CD14-positive monocyte (primary cell): Measurements from ENCODE around the gene PTTG1IP. TPM values are rescaled to one million over a fixed set of nuclear protein-coding genes. Genes with fewer than 3 reads are reported as not detected.

Experiments
- DNase-seq, 3 donors: peaks; one replicate each; pipeline ENCODE4 v3.0.0-alpha.2; 2011 to 2022
- H2AFZ ChIP-seq: 2 replicates; pipeline ENCODE4 v1.6.0; 2012; ENCODE audit warnings: mild to moderate bottlenecking, low read depth, low read length, inconsistent platforms; ENCODE audit not compliant: insufficient read depth, poor library complexity, severe bottlenecking
- H3K27ac ChIP-seq, 2 donors: 1 replicate in 1 of 2; 2 replicates in 1 of 2; pipeline ENCODE4 v1.5.1; 2012 to 2013; ENCODE audit warnings: low read length in 2 of 2, control low read depth in 1 of 2, inconsistent platforms in 1 of 2, low read depth in 1 of 2, mild to moderate bottlenecking in 1 of 2
- H3K27me3 ChIP-seq, 2 donors: one replicate each; pipeline versions ENCODE4 v1.6.0 to v1.6.1; 2011 to 2013; ENCODE audit warnings: low read length in 2 of 2; ENCODE audit not compliant: control insufficient read depth in 2 of 2, insufficient read depth in 2 of 2
- H3K36me3 ChIP-seq, 2 donors: replicated peaks in 1 of 2; 1 replicate in 1 of 2; 2 replicates in 1 of 2; pipeline versions ENCODE4 v1.5.1 to v1.6.1; 2012 to 2013; ENCODE audit warnings: low read length in 2 of 2, control low read depth in 1 of 2, inconsistent platforms in 1 of 2, mild to moderate bottlenecking in 1 of 2; ENCODE audit not compliant: insufficient read depth in 2 of 2, control insufficient read depth in 1 of 2
- H3K4me1 ChIP-seq, 2 donors: 1 replicate in 1 of 2; 2 replicates in 1 of 2; pipeline versions ENCODE4 v1.5.1 to v1.6.1; 2012 to 2013; ENCODE audit warnings: low read length in 2 of 2, control low read depth in 1 of 2, inconsistent platforms in 1 of 2, mild to moderate bottlenecking in 1 of 2, moderate library complexity in 1 of 2; ENCODE audit not compliant: insufficient read depth in 2 of 2, control insufficient read depth in 1 of 2
- H3K4me2 ChIP-seq: replicated peaks from 2 replicates; pipeline ENCODE3; 2012; ENCODE audit warnings: low read length, moderate library complexity, mild to moderate bottlenecking; ENCODE audit not compliant: poor library complexity, severe bottlenecking; ENCODE audit errors: extremely low read depth
- H3K4me3 ChIP-seq, 3 experiments: fragments of 200-600 bp in 1 of 3; sonication (generic) in 1 of 3; replicated peaks in 1 of 3; 1 replicate in 2 of 3; 2 replicates in 1 of 3; pipeline ENCODE4 v1.5.1; 2011 to 2013; ENCODE audit warnings: low read length in 3 of 3, mild to moderate bottlenecking in 3 of 3, control low read depth in 2 of 3, low read depth in 2 of 3, inconsistent platforms in 1 of 3, moderate library complexity in 1 of 3
- H3K79me2 ChIP-seq: 2 replicates; pipeline ENCODE4 v1.6.0; 2012; ENCODE audit warnings: mild to moderate bottlenecking, control low read depth, inconsistent platforms, low read length, moderate library complexity; ENCODE audit not compliant: insufficient read depth
- H3K9ac ChIP-seq: 2 replicates; pipeline ENCODE4 v1.6.0; 2017; ENCODE audit warnings: low read length, mild to moderate bottlenecking; ENCODE audit not compliant: insufficient read depth, poor library complexity, severe bottlenecking
- H3K9me3 ChIP-seq, 2 donors: replicated peaks in 1 of 2; 1 replicate in 1 of 2; 2 replicates in 1 of 2; pipeline versions ENCODE4 v1.5.1 to v1.6.1; 2012 to 2013; ENCODE audit warnings: low read length in 2 of 2, control low read depth in 1 of 2; ENCODE audit not compliant: control insufficient read depth in 1 of 2, insufficient read depth in 1 of 2
- H4K20me1 ChIP-seq: 2 replicates; pipeline ENCODE4 v1.6.0; 2012; ENCODE audit warnings: mild to moderate bottlenecking, low read length, control low read depth, moderate library complexity; ENCODE audit not compliant: insufficient read depth
- H3K27ac Mint-ChIP-seq, 7 donors: one replicate each; pipeline ENCODE4 v1.8.0; 2020; ENCODE audit warnings: mild to moderate bottlenecking in 7 of 7, mixed read lengths in 7 of 7, moderate library complexity in 6 of 7, inconsistent platforms in 2 of 7
- H3K27me3 Mint-ChIP-seq, 3 donors: one replicate each; pipeline ENCODE4 v1.8.0; 2021 to 2022; ENCODE audit warnings: low read depth in 3 of 3, mild to moderate bottlenecking in 3 of 3, mixed read lengths in 3 of 3, moderate library complexity in 3 of 3, inconsistent platforms in 1 of 3
- H3K36me3 Mint-ChIP-seq, 2 donors: one replicate each; pipeline ENCODE4 v1.8.0; 2020; ENCODE audit warnings: mixed read lengths in 2 of 2, inconsistent platforms in 1 of 2, mild to moderate bottlenecking in 1 of 2
- H3K4me1 Mint-ChIP-seq: one replicate; pipeline ENCODE4 v1.8.0; 2020; ENCODE audit warnings: mild to moderate bottlenecking, mixed read lengths
- H3K4me3 Mint-ChIP-seq, 2 donors: one replicate each; pipeline ENCODE4 v1.8.0; 2020; ENCODE audit warnings: mild to moderate bottlenecking in 2 of 2, mixed read lengths in 2 of 2, moderate library complexity in 1 of 2
- H3K9me3 Mint-ChIP-seq, 7 donors: one replicate each; pipeline ENCODE4 v1.8.0; 2020 to 2022; ENCODE audit warnings: mixed read lengths in 7 of 7, mild to moderate bottlenecking in 6 of 7, moderate library complexity in 6 of 7, inconsistent platforms in 2 of 7
- WGBS: methylation state at CpG from one replicate; pipeline ENCODE4 v1.1.5; 2013; ENCODE audit warnings: missing lambda C conversion rate; ENCODE audit not compliant: insufficient coverage; 5-methylcytosine and 5-hydroxymethylcytosine counted together
- intact Hi-C, 2 donors: fragments of 100-400 bp; cut with micrococcal nuclease; formaldehyde crosslinking; loops; one replicate each; pipeline versions ENCODE4 v1.15.0 to v1.15.1; 2023
- polyA plus RNA-seq, 3 donors: library from polyadenylated mRNA; depleted of rRNA in 1 of 3; unstranded in 2 of 3; stranded (reverse) in 1 of 3; fragments of 300-500 nt in 2 of 3; fragments of >200 nt in 1 of 3; fragmentation: Illumina TruSeq in 2 of 3; gene quantifications; 1 replicate in 2 of 3; 2 replicates in 1 of 3; pipeline ENCODE4 v1.2.3, GENCODE V29; 2012 to 2021
- TF ChIP-seq, protein P1 (sequence below): fragments of 200-600 bp; IDR thresholded peaks from one replicate; pipeline ENCODE4 v1.8.0; 2022; ENCODE audit warnings: antibody characterized with exemption, mild to moderate bottlenecking

Gene PTTG1IP
- polyA plus RNA-seq, 3 donors: 118 to 238 (median 206) TPM

DNA sequence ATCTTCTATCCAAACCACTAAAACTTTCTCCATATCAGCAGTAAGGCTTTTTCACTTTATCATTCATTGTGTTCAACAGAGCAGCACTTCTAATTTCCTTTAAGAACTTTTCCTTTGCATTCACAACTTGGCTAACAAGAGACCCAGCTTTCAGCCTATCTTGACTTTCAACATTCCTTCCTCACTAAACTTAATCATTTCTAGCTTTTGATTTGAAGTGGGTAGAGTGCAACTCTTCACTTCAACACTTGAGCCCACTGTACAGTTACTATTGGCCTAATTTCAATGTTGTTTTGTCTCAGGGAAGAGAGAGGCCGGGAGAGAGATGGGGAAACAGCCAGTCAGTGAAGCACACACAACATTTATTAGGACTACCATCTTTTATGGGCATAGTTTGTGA, 73.8 kb downstream of the PTTG1IP start:
- TF ChIP-seq, protein P1, sequence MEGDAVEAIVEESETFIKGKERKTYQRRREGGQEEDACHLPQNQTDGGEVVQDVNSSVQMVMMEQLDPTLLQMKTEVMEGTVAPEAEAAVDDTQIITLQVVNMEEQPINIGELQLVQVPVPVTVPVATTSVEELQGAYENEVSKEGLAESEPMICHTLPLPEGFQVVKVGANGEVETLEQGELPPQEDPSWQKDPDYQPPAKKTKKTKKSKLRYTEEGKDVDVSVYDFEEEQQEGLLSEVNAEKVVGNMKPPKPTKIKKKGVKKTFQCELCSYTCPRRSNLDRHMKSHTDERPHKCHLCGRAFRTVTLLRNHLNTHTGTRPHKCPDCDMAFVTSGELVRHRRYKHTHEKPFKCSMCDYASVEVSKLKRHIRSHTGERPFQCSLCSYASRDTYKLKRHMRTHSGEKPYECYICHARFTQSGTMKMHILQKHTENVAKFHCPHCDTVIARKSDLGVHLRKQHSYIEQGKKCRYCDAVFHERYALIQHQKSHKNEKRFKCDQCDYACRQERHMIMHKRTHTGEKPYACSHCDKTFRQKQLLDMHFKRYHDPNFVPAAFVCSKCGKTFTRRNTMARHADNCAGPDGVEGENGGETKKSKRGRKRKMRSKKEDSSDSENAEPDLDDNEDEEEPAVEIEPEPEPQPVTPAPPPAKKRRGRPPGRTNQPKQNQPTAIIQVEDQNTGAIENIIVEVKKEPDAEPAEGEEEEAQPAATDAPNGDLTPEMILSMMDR: no peak
- H2AFZ ChIP-seq: no peak overlapping the region
- peaks cover 22 to 32% of the 10 kb centered on the region in 2 donors for H3K4me1 ChIP-seq
- no peak overlapping the region for H3K27ac ChIP-seq
- no peak for DNase-seq
- WGBS: no CpG with 5 or more reads among the region's 1 CpG
- no peaks in the 10 kb centered on the region for H3K27me3 ChIP-seq
- peaks cover 7 to 46% of the 10 kb centered on the region in 2 donors for H3K36me3 ChIP-seq
- peaks cover 40% of the 10 kb centered on the region for H4K20me1 ChIP-seq
- H3K4me1 Mint-ChIP-seq: peaks cover 33% of the 10 kb centered on the region
- no peak overlapping the region for H3K27ac Mint-ChIP-seq
- H3K4me3 Mint-ChIP-seq: no peak overlapping the region
- no peak overlapping the region for H3K9ac ChIP-seq
- intact Hi-C loops: loop anchor here (2.0 to 5.0 kb wide), 4 partner anchors 17 to 123 kb away; partner anchors contain the start of gene ITGB2 (in 1 of the 2)
- no peaks in the 10 kb centered on the region for H3K9me3 ChIP-seq
- H3K27me3 Mint-ChIP-seq: peaks cover 0 to 2% (median 0%) of the 10 kb centered on the region in 3 donors
- H3K4me3 ChIP-seq: no peak overlapping the region
- peaks cover 68% of the 10 kb centered on the region for H3K79me2 ChIP-seq
- H3K4me2 ChIP-seq: no peak overlapping the region
- peaks cover 35 to 49% of the 10 kb centered on the region in 2 donors for H3K36me3 Mint-ChIP-seq
- H3K9me3 Mint-ChIP-seq: peaks cover 0 to 2% (median 0%) of the 10 kb centered on the region in 7 donors

Other genes starting within 250 kb of the PTTG1IP start
- gene KRTAP10-9, start 246.6 kb downstream of the PTTG1IP start, polyA plus RNA-seq: not detected
- not detected for gene KRTAP10-10, start 236.3 kb downstream of the PTTG1IP start, polyA plus RNA-seq
- not detected for gene KRTAP10-11, start 227.3 kb downstream of the PTTG1IP start, polyA plus RNA-seq
- not detected for gene KRTAP12-4, start 219.0 kb downstream of the PTTG1IP start, polyA plus RNA-seq
- not detected for gene KRTAP12-3, start 215.8 kb downstream of the PTTG1IP start, polyA plus RNA-seq
- not detected for gene KRTAP12-2, start 206.8 kb downstream of the PTTG1IP start, polyA plus RNA-seq
- gene KRTAP12-1, start 191.5 kb downstream of the PTTG1IP start, polyA plus RNA-seq: not detected
- not detected for gene KRTAP10-12, start 176.5 kb downstream of the PTTG1IP start, polyA plus RNA-seq
- not detected for gene TSPEAR, start 162.1 kb downstream of the PTTG1IP start, polyA plus RNA-seq
- 100 to 1,000 TPM in 1 of 3 donors, 10 to 100 TPM in 2; 22.5 to 123 (median 31.0) TPM for gene UBE2G2, start 71.9 kb downstream of the PTTG1IP start, polyA plus RNA-seq
- 100 to 1,000 TPM in 2 of 3 donors, 10 to 100 TPM in 1; 70.9 to 112 (median 109) TPM for gene SUMO3, start 55.6 kb downstream of the PTTG1IP start, polyA plus RNA-seq
- 1,000 to 10,000 TPM; 1,470 to 1,628 (median 1,602) TPM for gene ITGB2, start 47.2 kb upstream of the PTTG1IP start, polyA plus RNA-seq
- 1 to 10 TPM; 7.5 to 9.0 (median 9.0) TPM for gene SLX9, start 66.3 kb upstream of the PTTG1IP start, polyA plus RNA-seq
- 1 to 10 TPM in 2 of 3 donors, under 1 TPM in 1; 0.40 to 2.6 (median 1.0) TPM for gene ADARB1, start 200.9 kb upstream of the PTTG1IP start, polyA plus RNA-seq